ENCODE data around the gene DSG3.

Gene DSG3

DNA sequence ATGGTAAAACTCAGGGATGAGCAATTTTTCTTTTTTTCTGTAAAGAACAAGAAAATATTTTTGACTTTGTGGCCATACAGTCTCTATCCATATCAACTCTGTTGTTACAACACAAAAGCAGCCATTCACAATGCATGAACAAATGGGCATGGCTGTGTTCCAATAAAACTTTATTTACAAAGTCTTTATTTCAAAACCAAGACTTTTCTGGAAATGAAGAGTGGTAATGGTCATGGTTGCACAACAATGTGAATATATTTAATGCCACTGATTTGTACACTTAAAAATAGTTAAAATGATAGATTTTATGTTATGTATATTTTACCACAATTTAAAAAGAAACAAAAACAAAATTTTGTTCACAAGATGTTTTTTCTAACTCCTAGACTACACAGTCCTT lies 1.6 kb upstream of the DSG3 start:
- no peak for TF ChIP-seq POLR2A (IDR thresholded peaks at IDR 0.05; ENCODE audit: low read length)
- no peak for TF ChIP-seq GATA1 (IDR thresholded peaks at IDR 0.05; ENCODE audit: low read depth, low read length)
- no peak for DNase-seq

DNA sequence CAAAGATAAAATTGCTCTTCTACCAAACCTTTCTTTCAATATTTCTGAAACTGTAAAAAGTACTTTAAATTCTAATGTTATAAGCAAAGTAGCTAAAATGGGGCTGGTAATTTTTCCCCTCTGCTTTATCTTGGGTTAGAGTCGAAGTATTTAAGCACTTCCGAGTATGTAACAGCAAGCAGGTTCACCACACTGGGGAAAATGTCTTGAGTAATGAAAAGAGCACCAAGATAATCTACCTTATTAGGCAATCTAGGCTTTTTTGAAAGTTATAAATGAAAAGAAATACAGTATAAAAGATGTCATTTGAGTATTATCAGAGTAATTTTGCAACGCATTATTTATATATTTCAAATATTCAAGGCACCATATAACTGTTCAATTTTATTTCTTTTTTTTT lies 687 bp upstream of the DSG3 start:
- no peak for DNase-seq
- no peak for TF ChIP-seq POLR2A (IDR thresholded peaks at IDR 0.05; ENCODE audit: low read length)
- TF ChIP-seq GATA1 (IDR thresholded peaks at IDR 0.05; ENCODE audit: low read depth, low read length), result no peak

DNA sequence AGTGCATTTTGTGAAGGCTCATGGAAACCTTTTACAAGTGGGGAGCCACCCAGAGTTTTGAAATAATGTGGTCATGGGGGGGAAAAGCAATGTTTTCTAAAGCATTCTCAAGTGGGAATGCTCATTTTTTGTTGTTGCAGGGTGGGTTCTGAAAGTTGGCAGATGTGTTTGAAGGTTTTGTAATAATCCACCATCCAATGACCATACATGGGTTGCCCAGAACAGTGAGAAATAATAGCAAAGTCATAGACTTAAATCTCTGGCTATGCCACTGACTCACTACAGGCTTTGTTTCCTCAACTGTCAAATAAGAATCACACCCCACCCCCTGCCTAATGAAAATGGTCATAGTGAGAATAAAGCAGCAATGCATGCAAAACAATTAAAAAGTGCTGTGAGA lies 2.9 kb downstream of the DSG3 start:
- TF ChIP-seq POLR2A (IDR thresholded peaks at IDR 0.05; ENCODE audit: low read length) (no peak), GATA1 (IDR thresholded peaks at IDR 0.05; ENCODE audit: low read depth, low read length) (no peak)
- DNase-seq, result no peak

DNA sequence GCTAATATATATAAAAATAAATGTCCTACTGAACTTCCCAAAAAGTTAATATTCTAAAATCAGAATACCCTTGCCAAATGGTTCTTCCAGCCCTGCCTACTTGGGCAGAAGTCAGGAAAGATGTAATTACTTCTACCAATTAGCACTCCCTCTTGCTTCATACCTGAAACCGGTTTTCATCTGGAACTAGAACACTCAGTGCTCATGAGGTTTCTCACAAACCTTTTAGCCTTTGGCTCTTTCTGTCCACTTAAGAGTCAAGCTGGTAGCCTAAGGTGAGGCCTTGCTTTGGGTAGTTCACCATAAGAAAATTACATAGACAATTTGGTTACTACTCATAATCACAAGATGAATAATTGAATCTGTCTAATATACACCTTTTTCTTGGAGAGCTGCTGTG lies 4.1 kb downstream of the DSG3 start:
- TF ChIP-seq POLR2A (IDR thresholded peaks at IDR 0.05; ENCODE audit: low read length), result no peak
- no peak for TF ChIP-seq GATA1 (IDR thresholded peaks at IDR 0.05; ENCODE audit: low read depth, low read length)
- DNase-seq, result no peak

DNA sequence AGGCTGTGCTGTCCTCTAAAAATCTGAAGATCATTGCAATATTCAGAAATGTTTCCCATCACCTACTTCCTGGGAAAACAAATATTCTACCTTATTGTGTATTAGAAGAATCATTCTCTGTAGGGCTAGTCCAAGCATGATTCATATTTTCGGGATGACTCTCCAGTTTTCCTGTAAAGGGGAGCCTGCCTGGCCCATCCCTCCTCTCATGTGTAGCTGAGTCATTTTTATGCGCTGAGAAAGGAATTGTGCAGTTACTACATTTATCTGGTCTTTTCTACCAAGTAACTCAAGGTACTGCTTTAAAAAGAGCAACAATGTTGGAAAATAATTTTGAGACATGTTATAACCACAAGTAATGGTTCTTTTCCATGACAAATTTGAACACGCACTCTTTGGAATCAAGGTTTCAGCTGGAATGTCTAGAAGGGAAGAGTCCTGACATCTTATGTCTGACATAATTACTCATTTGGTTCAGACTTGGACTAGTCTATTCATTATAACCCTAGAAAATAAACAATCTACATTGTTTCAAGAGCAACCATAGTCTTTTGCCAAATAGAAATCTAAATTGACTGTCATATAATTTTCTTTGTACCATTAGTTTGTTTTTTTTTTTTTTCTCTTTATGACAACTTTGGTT lies 6.6 kb downstream of the DSG3 start:
- TF ChIP-seq POLR2A (IDR thresholded peaks at IDR 0.05; ENCODE audit: low read length), result no peak
- no peak for TF ChIP-seq GATA1 (IDR thresholded peaks at IDR 0.05; ENCODE audit: low read depth, low read length)
- no peak for DNase-seq

DNA sequence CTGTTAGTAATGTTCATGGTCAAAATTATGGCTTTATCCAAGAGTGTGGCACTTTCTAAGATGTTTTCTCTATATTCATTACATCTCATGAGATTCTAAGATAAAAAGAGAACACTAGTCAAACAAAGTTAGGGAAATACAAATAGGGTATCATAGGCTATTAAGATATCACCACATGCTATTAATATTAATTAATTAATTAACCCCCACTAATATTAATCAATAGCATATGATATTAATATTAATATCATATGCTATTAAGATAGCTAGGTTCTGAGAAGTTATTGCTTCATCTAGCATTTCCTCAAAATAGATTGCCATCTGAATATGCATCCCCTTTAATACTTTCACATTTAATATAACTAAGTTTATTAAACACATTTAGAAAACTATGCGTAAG lies 22.1 kb downstream of the DSG3 start:
- no peak for DNase-seq
- no peak for TF ChIP-seq POLR2A (IDR thresholded peaks at IDR 0.05; ENCODE audit: low read length)
- no peak for TF ChIP-seq GATA1 (IDR thresholded peaks at IDR 0.05; ENCODE audit: low read depth, low read length)

DNA sequence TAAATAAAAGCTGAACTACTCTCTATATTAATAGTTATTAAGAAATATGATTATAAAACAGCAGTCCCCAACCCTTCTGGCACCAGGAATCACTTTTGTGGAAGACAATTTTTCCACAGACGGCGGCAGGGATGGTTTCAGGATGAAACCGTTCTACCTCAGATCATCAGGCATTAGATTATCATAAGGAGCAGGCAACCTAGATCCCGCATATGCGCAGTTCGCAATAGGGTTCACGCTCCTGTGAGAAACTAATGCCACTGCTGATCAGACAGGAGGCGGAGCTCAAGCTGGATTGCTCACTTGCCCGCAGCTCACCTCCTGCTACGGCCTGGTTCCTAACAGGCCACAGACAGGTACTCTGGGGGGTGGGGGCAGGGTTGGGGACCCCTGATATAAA lies 31.1 kb downstream of the DSG3 start:
- TF ChIP-seq POLR2A (IDR thresholded peaks at IDR 0.05; ENCODE audit: low read length), result no peak
- no peak for TF ChIP-seq GATA1 (IDR thresholded peaks at IDR 0.05; ENCODE audit: low read depth, low read length)
- DNase-seq, result no peak

DNA sequence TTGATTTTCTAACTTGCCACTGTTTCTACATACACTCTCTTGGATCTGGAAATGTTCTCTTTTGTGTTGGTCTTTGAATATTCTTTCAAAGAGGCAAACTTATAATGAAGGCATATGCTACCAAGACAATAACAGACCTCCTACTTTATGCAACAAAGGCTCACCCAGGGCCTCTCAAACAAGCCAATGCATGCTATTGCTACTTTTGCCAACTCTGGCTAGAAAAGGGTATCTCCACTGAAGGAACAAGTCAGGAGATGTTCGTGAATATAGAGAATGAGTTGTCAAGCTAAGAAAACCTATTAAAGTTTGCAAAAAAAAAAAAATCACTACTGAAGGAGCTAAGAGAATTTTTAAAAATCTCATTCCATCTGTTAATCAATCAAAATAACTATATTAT lies 34.5 kb downstream of the DSG3 start:
- no peak for TF ChIP-seq POLR2A (IDR thresholded peaks at IDR 0.05; ENCODE audit: low read length)
- TF ChIP-seq GATA1 (IDR thresholded peaks at IDR 0.05; ENCODE audit: low read depth, low read length), result no peak
- DNase-seq, result no peak

DNA sequence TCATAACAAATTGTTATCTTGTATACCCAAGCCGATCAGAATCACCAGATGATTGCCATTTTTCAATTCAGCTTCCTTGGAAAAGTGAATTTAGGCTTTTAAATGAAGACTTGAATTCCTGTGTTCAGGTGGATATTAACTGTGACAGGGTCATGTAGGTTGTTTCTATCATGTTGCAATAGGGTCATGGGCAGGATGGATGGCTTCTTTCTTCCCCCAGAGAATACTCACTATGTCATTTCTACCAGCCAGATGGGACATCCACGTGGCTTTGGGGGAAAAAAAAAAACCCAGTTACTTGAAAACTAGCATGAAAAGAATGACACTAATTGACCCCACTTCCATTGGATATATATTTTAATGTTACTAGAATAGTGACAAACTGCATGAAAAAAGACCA lies 35.9 kb downstream of the DSG3 start:
- TF ChIP-seq POLR2A (IDR thresholded peaks at IDR 0.05; ENCODE audit: low read length) (no peak), GATA1 (IDR thresholded peaks at IDR 0.05; ENCODE audit: low read depth, low read length) (no peak)
- no peak for DNase-seq

DNA sequence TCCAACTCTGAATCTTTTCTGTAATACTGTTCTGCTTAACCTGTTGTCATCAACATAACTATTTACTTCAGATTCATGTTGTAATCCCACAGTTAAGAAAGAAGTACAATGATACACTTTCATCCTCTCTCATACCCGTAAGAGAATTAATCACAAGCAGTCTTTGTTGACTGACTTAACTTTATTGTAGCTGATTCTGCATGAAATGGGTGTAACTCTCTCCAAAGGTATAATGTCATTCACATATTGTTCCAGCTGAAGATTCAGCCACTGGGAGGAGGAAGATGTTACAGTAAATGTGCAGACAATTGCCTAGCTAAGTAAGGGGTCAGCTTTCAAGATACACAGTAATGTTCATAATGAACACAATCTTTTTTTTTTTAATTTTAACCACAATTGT lies 36.9 kb downstream of the DSG3 start:
- TF ChIP-seq GATA1 (IDR thresholded peaks at IDR 0.05; ENCODE audit: low read depth, low read length), result no peak
- no peak for TF ChIP-seq POLR2A (IDR thresholded peaks at IDR 0.05; ENCODE audit: low read length)

DNA sequence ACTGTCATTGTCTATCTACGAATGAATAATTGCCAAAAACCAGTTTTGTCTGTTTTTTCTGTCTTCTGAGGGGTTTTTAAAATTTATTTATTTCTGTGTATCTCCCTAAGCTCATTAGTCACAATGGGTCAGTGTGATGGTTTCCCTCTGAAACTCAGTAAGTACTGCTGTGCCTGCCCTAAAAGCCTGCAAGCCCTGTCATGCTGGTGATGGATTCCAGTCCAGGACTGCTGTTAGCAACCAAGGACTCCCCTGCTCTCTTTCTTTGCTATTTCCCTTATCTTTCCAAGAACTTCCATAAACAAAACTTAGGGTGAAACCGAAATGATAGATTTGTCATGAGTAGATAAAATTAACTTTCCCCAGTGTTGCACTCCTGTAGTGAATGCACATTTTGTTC lies 38.6 kb downstream of the DSG3 start:
- no peak for TF ChIP-seq GATA1 (IDR thresholded peaks at IDR 0.05; ENCODE audit: low read depth, low read length)
- no peak for TF ChIP-seq POLR2A (IDR thresholded peaks at IDR 0.05; ENCODE audit: low read length)
- DNase-seq, result no peak

More for the DNA sequence above, 36.9 kb downstream of the DSG3 start:
- no peak for DNase-seq

DNA sequence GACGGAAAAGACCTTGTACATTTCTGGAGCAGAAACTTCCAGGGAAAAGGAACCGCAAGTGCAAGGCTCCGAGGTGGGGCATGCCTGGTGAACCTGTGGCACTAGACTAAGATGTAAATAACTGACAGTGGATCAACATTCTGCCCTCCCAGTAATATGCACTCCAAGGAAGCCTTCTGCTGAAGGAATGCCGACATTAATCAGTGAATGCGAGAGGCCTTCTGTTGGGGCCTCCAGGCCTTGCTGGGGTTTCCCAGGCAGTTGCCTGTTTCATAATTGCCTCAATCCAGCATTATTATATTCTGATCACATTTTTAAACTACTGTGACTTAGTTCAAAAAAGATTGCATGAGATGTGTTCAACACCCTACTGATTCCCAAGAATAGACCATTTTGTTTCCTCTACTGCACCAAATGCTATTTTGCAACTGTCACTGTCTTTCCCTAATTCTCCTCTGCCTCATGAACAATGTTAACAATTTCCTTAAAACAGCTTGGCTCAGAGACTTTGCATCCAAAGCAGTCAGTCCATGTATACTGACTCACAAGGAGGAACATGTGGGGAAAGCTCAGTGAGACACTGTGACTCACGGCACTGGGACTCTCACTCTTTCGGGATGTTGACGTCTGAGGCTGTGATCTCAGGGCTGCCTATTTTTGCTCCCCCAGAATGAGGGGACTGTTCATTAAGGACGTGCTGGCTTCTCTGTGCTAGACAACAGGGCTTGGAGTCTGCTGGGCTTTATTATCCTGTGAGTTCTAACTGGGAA lies 39.9 kb downstream of the DSG3 start:
- TF ChIP-seq GATA1 (IDR thresholded peaks at IDR 0.05; ENCODE audit: low read depth, low read length), result no peak
- no peak for TF ChIP-seq POLR2A (IDR thresholded peaks at IDR 0.05; ENCODE audit: low read length)
- no peak for DNase-seq

DNA sequence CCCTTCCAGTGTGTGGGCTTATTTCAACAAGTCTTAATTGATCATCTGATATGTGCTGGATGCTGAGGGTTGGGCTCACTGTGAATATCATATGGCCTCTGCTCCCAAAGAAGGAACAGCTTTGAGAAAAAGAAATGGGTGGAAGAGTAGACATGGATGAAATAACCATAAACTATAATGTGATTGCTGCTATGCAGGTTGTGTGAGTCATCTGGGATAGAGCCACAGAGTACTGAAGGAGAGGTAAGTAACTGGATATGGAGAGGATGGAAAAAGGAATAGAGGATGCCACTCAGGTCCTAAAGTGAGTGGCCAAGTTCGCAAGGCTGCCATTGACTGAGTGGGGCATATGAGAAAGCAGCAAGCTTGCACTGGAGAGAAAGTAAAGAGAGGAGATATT lies 41.8 kb downstream of the DSG3 start:
- no peak for DNase-seq
- TF ChIP-seq GATA1 (IDR thresholded peaks at IDR 0.05; ENCODE audit: low read depth, low read length) (no peak), POLR2A (IDR thresholded peaks at IDR 0.05; ENCODE audit: low read length) (no peak)

DNA sequence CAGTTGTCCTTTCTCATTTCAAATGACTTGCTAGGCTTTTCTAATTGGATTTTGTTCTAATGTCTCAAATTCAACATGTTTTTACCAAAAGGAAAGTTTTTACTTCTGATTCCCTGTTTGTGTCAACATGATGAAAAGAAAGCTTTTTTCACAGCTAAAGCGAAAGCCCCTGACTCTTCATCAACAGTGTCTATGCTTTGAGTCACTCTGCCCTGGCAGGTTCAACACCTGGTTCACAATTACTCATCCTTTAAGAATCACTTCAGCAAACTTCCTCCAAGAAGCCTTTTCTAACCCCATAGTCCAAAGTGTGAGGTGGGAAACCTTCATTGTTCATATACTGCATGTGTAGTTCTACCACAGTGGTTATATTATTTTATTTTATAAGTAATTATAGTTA lies 42.8 kb downstream of the DSG3 start:
- TF ChIP-seq GATA1 (IDR thresholded peaks at IDR 0.05; ENCODE audit: low read depth, low read length) (no peak), POLR2A (IDR thresholded peaks at IDR 0.05; ENCODE audit: low read length) (no peak)
- no peak for DNase-seq

DNA sequence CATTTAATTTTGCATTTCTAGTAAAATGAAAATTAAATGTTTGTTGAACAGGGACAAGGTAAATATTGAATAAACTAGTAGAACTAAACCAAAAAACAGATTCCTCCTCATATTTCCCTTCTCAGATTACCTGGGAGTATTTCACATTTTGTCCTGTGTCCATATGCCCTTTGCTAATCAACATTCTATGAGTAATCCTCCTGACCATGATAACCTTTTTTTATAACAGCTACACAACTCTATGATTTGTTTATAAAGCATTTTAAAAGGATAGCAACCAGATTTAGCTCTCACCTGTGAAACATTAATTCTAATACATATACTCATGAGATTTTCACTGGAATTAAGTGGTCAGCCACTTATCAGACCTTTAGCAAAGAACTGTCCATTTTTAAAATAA lies 43.3 kb downstream of the DSG3 start:
- TF ChIP-seq POLR2A (IDR thresholded peaks at IDR 0.05; ENCODE audit: low read length) (no peak), GATA1 (IDR thresholded peaks at IDR 0.05; ENCODE audit: low read depth, low read length) (no peak)
- no peak for DNase-seq
